GM19395 (cell line): Measurements from ENCODE around the gene PRLH.
"Not testable (repeated sequence)": the region's sequence is repeated elsewhere in the genome, so short reads cannot be mapped to it uniquely, and the experiment has no call there.

ENCODE experiments used
- ATAC-seq: cut with Tn5 transposase; IDR thresholded peaks from one replicate; pipeline ENCODE4 v1.9.1; 2021; ENCODE audit warnings: mild to moderate bottlenecking, moderate library complexity; ENCODE audit not compliant: unreplicated experiment

PRLH gene

DNA sequence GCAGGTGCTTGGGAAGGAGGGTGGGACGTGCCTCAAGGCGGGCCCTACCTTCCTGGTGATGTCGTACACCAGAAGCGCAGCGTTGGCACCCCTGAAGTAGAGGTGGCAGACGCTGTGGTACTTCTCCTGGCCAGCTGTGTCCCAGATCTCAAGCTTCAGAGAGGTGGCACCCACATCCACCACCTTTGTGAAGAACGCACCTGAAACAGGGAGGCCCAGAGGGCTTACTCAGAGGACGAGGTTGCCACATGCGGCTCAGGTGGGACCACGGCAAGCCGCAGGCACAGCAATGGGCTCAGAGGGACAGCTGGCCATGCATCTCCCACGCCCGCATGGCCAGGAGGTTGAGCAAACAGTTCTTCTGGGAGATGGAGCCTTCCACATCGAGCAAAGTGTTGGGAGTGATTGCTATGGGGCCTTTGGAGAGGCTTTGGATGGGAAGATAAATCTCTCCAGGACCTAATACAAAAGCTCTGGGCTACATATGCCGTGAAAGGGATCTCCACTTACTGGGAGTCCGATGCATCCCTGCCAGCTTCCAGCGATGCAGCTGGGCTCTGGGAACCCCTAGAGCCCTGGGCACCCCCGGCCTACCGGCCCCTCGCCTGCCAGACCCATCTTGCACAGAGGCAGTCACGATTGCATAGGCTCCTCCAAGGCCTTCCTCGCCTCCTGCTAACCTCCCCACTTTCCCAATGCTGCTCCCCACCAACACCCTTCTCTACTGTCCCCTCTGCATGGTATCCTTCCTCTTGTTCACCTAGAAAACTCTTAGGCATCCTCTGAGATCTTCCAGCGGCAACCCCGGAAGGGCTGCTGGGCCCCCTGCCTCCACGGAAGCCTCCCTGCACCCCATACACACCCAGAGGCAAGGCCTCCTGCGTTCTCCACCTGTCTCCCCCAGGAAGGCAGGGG, 11.8 kb downstream of the PRLH start:
- no peak for ATAC-seq

DNA sequence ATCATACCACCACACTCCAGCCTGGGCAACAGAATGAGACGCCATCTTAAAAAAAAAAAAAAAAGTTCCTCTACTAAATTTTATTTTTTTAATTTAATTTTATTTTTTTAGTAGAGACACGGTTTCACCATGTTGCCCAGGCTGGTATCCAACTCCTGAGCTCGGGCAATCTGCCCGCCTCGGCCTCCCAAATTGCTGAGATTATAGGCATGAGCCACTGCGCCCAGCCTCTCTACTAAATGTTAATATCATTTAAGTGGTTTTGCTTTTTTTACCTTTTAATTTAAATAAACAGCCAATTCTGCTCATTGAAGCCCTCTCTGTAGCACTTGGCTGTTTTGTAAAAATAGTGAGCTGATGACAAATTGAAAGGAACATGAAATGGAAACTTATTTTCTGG, 15.0 kb downstream of the PRLH start:
- no peak for ATAC-seq

DNA sequence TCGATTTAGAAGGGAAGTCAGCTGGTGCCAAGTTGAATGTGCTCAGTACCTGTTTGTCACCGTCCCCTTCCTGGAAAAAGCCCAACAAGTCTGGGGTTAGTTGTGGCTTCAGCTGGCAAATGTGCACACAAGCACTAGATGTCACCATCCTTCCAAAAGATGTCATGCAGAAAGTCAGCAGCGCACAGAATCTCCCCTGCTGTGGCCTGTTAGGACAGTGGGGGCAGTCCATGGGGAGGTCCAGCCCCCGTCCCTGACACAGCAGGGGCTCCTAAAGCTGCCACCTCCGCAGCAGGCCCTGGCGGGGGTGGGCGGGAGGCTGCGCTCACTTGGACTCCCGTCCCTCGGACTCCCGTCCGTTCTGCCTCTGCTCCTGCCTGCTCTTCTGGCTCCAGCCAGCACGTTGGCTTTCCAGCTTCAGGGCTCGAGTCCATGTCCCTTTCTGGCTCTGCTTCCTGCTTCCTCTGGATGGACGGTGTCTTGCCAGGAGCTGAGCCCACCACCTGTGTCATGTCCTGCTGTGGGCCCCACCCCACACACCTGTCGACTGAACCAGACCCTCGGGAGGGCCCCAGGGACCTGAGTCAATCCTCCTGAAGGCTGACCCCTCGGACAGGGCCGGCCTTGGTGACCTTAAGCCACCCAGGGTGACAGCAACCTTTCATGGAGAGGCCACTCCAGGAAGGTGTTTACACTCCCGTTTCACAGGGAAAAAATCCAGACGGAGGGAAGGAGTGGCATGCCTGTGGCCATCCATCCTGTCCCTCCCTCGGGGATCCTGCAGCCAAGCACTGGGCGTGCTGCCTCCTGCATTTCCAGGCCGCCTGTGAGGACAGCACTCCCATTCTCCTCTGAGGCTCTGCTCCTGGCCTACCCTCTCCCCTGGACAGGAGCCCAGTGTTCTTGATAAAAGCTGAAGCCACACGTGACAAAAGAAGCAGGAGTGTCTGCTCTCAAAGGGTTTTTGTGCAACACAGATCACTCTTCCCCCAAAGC, 15.7 kb downstream of the PRLH start:
- ATAC-seq, result peak; percentile 46

GRCh38 chr2:237583385-237584295, 17.3 kb downstream of the PRLH start:
- no peak for ATAC-seq

- no peak for ATAC-seq
Observed at GRCh38 chr2:237585590-237586221, 19.3 kb downstream of the PRLH start.

- ATAC-seq, result no peak
Observed at GRCh38 chr2:237588044-237588696, 21.8 kb downstream of the PRLH start.

- ATAC-seq, result no peak
Observed at GRCh38 chr2:237590272-237591140, 24.1 kb downstream of the PRLH start, which contains the start of gene RAB17. Gene RAB17 (minus strand): TSS chr2:237590734. CDS start chr2:237586154, 4,580 bp downstream.

DNA sequence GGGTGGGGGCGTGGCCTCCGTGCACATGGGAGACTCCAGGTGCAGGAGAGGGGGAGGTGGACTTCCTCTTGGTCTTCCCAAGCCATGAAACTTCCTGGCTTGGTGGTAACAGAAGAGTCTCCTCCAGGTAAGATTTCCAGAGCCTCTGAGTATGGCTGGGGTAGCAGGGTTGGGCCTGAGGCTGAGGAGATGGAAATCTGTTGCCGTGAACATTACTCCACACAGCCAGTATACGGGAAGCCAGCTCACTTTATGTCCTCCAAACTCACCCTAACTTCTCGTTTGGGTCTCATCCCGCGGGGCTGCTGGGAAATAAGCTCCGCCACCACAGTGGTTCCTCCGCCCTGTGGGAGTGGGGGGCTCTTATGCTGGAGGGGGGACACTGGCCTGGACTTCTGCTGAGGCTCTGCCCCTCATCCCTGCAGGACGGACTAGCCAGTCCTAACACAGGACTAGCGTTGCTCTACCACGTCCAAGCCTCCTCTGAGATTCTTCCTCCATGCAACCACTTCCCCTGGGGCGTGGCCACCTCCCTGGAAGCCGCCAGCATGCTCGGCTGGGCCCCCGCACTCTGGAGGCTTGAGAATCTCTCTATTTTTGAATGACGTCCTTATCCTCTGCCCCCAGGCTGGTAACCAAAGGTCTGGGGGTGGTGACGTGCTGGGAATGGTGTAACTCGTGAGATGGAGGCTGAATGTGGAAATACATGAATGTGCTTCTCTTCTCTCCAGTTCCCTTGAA, 24.9 kb downstream of the PRLH start:
- no peak for ATAC-seq

DNA sequence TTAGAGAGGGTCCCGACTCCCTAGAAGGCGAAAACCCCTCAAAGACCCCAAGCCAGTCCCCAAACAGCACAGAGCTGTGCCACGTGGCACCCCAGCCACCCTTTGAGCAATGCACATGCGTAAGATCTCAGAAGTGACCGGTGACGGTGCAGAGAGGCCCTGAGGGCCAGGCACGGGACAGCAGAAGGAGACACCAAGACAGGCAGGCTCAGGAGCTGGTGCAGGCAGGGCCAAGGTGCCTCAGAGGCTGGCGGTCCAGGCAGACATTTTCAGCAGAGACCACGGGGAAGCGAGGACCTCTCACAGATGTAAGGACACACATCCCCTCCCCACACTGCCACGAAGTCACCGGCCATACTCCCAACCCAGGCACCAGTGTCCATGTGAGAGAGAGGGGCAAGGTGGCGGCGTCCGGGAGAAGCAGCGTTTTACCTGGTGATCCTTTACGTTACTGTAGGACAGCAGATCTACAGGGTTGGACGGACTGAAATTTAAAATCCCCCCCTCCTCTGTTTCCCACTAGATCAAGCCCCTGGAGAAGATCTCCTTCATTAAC, 26.1 kb downstream of the PRLH start:
- no peak for ATAC-seq

- ATAC-seq, result no peak
Observed at GRCh38 chr2:237593036-237593435, 26.7 kb downstream of the PRLH start.

GRCh38 chr2:237593596-237594320, 27.4 kb downstream of the PRLH start:
- no peak for ATAC-seq

DNA sequence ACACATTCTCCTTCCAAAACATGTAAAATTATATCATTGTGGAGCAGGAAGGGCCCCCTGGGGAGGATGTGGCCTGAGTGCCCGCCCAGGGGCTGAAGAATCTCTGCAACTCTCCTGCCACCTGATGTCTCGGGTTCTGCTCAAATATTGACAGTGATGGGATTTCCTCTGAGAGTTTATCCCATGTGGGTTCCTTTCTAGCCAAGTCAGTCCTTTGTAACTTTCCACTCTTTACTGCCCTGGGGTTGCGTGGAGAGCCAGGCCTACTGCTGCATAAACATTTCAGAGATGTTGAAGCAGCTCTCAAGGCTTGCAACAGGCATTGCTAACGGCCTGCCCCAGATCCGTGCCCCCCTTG, 28.1 kb downstream of the PRLH start:
- ATAC-seq, result no peak

- not testable (repeated sequence) for ATAC-seq
Observed at GRCh38 chr2:237595829-237596519, 29.6 kb downstream of the PRLH start.

DNA sequence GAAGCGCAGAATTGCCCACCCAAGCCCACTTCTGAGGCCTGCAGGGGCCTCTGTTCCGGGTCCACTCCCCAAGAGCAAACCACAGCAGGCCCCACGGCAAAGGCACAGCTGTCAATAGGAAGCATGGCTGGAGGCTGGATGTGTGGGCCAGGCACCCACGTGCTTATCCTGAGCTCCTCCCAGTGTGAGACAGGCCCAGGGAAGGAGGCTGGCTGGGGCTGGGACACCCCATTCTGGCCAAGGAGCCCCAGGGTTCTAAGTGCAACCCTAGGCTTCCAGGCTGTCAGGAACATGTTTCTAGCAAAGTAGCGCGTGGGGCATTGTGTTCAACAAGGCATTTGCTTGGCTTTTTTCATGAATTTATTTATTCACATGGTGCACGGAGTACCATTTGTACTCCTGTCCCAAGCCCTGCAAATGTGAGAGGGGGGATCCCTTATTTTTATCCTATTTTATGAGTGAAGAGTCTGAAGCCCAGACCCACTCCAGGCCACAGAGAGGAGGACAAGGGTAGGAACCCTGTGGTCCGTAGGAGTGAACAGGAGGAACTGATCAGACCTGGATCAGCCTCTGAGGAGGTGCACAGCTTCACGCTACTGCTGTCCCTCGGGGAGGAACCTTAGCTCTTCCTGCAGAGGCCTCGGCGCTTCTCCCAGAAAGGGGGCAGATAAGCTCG, 30.3 kb downstream of the PRLH start:
- ATAC-seq, result no peak

GRCh38 chr2:237597196-237598145, 31.1 kb downstream of the PRLH start:
- ATAC-seq, result no peak
